ENCODE data around the gene GBX1.

Gene GBX1

DNA sequence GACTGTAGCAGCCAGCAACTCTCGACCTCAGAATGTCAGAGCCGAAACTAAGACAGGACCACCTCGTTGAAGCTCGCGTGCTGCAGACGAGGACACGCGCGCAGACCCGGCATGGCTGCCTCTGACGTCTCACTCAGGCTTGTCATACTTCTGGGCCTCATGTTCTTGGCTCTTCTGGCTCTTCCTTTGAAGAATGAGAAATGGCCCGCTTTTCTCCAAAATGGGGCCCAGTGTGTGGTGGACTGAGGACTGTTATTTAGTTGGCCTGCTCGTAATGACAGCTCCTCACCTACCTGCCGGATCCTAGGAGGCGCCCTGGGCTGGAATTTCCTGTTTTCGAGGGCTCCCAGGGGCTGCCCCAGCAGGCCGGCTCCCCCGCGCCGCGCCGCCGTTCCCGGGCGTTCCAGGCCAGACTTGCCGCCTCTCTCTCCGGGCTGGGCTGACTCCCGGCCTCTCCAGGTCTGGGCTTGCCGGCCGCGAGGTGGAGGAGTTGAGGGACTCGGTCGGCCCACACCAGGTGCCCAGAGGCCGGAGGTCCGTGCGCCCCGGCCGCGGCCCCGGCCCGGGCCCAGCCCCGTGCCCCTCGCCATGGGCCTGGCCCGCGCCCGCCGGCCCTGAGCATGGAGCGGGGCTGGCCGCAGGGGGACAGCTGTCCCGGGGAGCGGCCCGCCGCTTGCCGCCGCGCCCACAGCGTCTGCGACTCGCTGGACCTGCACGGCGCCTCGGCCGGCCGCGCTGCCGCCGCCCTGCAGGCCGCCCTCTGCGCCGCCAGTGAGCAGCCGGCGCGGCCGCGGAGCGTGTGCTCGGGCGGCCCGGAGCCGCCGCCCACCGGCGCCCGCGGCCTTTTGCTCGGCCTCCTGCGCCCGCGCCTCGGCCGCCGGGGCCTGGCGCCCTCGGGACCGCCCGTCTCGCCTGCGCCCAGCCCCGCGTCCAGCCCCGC, 53.1 kb downstream of the GBX1 start:
- no peak for DNase-seq (ENCODE audit: low read depth)

DNA sequence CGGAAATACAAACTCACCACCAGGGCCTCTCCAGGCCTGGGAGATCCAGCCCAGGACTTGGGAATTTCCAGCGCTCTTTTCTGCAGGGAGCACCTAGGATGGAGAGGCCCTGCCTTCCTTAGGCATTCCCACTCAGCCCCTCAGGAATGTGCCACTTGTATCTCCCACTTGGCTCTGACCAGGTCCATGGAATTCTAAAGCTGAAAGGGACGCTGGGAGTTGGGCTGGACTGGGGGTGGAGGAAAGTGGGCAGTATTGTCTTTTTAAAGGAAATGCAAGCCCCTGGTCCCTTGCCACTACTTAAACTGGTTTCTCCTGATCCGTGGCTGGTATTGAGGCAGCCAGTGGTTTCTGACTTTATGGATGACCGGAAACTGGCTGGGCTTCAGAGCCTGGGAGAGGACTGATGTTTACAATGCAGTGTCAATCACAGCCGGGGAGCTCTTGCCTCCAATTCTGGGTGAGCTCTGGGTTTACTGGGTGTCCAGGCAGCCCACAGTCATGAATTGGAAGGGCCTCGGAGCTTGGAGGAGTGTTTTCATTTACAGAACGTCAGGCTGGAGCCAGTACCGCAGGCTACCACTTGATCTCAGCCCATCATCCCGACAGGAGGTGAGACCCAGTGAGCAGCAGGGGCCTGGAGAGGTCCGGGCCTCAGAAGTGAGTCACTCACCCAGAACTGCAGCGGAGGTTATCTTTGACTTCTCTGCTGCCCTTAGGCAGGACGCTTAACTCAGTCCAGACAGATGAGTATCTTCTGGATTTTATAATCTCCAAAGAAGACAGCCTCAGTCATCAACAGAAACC, 53.9 kb downstream of the GBX1 start:
- no peak for DNase-seq (ENCODE audit: low read depth)

DNA sequence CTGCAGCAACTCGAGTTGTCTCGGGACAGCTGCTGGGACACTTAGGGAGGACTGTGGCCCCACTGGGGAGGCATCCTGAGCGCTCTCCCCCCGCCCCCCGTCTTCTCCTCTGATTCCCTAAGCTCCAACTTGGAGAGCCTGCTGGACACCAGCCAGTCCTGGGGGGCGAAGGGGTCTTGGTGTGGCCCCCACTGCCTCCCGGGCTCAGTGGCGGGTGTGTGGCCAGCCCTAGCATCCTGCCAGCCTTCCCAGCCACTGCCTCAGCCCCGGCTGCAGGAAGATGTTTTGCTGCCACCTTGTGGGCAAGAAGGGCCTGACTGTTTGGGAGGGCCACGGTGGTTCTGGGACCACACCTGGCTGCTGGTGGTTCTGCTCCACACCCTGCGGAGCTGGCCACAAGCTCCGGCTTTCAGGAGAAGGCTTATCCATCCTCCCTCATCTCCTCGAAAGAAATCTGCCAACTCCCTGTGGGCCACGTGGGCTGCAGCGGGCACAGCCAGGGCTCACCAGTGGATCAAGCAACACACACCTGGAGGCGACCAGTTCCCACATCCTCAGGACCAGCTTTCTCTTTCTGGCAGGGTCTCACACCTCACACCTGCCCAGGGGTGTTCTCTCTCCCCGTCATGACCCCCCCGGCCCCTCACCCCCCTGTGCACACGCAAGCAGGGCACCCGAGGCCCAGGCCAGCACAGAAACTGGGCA, 56.4 kb downstream of the GBX1 start:
- DNase-seq (ENCODE audit: low read depth), result peak; percentile 58

DNA sequence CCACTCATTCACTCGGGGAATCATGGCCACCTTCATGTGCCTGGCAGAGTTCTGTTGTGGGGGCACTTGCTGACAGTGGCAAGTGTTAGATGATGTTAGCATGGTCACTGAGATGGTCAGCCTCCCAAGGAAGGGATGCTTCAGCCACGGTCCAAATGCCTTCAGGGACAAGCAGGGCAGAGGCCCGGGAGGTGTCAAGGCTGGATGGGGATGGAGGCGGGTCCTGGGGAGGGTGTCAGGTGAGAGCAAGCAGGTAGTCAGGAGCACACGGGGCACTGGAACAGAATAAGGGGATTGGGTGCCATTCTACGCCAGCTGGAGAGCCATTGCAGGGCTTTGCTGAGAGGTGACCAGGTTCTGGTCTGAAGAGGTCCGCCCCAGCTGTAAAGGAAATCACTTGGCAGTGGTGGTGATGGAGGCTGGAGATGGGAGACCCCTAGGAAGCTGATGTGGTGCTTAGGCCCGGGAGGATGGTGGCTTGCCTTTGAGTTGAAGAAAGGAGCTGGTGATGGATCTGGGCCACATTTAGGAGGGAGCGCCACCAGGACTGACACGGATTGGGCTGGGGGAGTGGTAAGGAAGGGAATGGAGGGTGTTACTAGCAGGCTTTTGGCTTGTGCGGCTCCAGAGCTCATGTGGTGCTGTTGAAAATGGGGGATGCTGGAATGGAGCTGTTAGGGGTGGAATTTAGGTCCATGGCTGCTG, 57.1 kb downstream of the GBX1 start:
- DNase-seq (ENCODE audit: low read depth), result no peak

DNA sequence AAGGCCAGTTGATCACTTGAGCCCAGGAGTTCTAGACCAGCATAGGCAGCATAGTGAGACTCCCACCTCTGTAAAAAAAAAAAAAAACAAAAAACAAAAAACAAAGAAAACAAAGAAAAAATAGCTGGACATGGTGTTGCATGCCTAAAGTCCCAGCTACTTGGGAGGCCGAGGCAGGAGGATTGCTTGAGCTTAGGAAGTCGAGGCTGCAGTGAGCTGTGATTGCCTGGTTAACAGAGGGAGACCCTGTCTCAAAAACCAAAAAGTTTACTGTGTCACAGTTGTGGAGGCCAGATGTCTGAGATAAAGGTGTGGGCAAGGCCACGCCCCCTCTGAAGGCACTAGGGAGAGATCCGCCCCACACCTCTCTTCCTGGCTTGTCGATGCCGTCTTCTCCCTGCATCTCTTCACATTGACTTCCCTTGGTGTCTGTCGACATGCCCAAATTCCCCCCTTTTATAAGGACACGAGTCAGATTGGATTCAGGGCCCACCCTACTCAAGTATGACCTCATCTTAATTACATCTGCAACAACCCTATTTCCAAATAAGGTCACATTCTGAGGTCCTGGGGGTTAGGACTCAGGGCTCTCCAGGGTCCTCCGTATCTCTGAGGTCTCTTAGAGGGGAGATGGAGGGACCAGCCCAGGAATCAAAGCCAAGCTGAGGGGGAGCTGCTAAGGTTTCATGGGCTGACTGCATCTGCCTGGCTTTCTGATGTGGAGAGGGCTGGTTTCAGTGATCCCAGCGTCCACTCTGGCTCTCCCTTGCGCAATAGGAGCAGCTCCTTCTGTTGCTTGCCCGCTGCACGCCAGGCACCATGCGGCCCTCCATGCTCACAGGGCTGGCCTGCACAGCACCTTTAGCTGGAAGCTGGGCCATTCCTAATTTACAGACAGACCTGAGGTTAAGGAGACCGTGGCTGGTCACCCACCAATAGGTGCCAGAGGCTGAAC, 58.1 kb downstream of the GBX1 start:
- DNase-seq (ENCODE audit: low read depth), result no peak

DNA sequence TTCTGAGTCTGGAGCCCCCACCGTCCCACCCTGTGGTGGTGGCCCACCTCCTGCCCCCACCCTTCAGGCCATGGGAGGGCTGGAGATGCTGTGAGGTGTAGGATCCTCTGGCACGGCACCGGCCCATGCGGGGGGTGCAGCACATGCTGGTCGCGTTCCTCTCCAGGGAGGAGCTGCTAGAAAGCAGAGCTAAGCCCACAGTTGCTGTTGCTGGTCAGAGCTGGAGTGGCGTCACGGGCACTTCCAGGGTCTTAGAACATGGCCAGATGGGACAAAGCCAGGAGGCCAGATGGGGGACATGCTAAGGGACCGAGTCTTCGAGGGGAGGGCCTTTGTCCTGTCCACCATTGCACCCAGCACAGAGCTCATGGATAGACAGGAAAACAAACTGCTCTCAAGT, 59.6 kb downstream of the GBX1 start:
- no peak for DNase-seq (ENCODE audit: low read depth)

DNA sequence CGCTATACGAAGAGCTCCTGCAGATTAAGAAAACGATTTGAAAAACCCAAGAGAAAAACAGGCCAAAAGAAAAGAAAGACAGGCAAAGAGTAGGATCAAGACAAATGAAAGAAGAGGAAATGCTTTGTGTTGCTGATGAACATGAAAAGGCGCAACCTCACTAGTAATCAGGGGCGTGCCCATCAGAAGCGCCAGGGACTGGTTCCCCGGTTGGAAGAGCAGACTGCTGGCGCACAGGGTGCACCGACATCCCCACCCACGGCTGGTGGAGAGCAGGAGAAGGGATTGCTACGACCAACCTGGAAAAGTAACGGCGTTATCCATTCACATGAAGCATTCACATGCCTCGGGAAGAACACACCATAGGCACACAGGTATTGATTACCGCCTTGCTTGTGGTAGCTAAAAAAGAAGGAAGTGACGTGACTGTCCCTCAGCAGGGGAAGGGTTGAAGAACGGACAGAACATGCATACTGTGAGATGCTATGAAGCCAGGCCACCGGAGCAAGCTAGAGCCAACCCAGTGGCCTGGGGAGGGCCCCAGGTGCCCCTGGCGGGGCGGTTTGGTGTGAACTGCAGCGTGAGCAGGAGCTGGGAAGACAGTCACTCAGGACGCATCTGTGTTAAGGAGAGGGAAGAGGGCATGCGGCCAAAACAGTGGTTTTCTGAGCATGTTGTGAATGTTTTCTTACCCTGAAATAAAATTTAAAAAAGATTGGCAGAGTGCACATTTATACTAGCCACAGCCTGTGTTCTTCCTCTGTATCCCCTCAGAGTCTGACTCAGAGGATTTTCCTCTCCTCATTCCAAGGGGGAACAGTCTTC, 62.9 kb downstream of the GBX1 start:
- DNase-seq (ENCODE audit: low read depth), result no peak

DNA sequence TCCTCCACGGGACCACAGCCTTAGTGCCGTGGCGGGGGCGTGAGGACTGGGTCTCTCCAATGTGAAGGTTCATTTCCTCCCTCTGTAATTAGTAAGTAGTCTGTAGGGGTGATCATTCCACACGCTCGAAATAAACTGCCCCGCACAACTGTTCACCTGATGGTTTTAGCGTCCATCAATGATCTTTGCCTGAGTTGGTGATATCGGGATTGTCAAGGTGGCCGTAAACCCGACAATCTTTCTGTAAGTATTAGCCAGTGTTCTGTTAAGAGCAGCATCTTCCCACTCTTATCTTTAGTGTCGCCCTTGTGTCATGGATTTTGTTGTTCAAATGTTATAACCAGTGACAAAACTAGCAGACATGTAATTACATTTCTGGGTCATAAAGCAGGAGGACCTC, 63.5 kb downstream of the GBX1 start:
- DNase-seq (ENCODE audit: low read depth), result no peak

DNA sequence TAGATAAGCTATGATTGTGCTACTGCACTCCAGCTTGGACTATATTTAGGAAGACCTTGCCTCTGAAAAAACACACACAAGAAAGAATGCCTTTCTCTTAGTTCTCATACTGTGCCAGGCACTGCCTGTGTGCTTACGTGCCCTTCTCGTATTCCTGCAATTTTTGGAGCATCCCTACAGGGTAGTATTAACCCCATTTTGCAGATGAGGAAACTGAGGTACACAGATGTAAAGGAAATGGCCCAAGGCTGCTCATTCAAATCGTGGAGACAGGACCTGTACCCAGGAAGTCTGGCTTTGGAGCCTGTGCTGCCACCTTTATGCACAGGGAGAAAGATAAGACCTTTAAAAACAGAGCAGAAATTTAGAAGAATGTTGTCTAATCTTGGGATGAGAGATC, 64.5 kb downstream of the GBX1 start:
- no peak for DNase-seq (ENCODE audit: low read depth)

DNA sequence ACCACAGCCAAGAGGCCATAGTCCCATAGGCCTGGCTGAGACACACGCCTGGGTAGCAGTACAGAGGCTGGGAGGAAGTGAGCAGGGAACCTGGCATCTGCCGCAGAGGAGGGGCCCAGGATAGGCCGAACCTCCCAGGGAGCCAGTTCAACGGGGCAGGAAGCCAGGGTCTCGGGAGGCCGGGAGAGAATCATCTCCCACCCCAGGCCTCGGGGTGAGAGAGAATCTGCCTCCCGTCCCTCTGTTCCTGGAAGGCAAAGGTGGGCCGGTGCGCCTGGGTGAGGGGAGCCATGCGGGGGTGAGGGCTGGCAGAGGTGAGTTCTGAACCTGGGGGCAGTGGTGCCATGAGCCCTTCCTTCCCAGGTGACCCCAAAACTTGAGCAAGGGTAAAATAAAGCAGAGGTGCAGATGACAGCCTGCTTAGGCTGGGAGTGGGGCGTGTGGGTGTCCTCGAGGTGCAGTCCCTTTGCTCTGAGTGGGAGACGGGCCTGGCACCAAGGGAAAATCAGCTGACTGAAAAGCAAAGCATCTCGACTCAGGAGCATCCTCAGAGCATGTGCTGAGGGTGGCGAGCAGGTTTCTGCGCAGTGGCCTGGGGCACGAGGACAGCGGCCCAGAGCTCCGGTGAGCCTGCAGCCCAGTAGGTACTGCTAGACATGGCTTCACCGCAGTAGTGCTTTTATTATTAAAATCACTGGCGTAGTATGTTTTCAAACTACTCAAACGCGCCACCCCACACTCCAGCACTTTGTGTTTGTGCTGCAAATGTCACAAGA, 65.7 kb downstream of the GBX1 start:
- DNase-seq (ENCODE audit: low read depth), result no peak

DNA sequence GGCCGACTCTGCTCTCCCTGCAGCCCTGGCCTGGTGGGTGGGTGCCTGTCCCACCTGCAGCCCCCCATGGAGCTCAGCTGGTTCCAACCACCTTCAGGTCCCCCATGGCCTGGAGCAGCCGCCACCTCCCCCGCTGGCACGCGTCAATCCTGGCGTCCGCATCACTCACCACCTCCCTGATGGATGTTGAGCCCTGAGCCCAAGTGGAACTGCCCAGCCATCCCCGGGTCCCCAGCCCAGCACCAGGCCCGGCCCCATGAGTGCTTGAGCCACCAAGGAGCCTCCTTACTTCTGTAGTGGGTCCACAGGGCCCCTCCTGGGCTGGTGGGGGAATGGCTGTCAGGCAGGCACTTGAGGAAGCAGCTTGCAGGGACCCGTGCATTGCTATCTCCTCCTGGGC, 66.6 kb downstream of the GBX1 start:
- DNase-seq (ENCODE audit: low read depth), result no peak

DNA sequence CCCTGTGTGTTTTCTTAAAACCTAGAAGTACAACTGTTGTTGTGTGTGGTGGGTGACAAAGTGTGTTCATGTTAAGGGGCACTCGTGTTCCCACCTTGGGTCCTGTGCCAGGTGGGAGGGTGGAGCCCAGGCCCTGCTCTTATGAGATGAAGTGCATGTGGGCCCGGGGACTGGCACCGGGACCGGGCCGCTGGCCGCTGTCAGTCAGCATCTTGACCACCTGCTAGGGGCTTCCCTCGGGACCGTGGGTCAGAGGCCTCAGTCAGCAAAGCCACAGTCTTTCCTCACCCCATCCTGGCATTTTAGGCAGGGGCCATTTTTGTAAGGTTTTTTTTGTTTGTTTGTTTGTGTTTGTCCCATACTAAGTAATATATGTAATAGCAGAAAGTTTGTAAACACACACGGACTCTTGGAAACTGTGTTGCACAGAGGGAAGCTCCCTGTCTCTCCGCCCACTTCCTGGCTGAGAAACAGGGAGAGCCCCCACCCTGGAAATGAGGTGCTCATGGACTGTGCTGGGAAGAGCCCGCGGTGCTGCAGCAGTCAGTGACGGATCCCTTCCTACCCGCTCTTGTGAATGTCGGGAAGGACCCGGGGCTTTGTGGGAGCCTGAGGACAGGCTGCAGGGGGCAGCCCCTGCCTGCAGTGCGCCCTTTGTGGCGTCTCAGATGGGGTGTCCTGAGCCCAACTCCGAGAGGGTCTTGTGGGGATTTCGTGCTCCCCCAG, 67.8 kb downstream of the GBX1 start:
- DNase-seq (ENCODE audit: low read depth), result no peak
